D721Med (cell line): Measurements from ENCODE around the gene ATP8B3.

Source experiments
- DNase-seq: peaks from one replicate; pipeline ENCODE4 v3.0.0; 2011; ENCODE audit warnings: low spot score; ENCODE audit not compliant: insufficient read length
- FAIRE-seq: peaks from 2 replicates; lab custom pipeline; 2011; peaks lifted over from hg19 to GRCh38; lab: Jason Lieb, UNC
- TF ChIP-seq, protein P1 (sequence below): IDR thresholded peaks from 2 replicates; pipeline ENCODE4 v1.5.1; 2012; ENCODE audit warnings: mild to moderate bottlenecking, control low read depth; ENCODE audit not compliant: insufficient read depth; ENCODE audit errors: missing control alignments

ATP8B3 gene

GRCh38 chr19:1736927-1737326, 75.1 kb downstream of the ATP8B3 start:
- DNase-seq, result no peak
- TF ChIP-seq, protein P1, sequence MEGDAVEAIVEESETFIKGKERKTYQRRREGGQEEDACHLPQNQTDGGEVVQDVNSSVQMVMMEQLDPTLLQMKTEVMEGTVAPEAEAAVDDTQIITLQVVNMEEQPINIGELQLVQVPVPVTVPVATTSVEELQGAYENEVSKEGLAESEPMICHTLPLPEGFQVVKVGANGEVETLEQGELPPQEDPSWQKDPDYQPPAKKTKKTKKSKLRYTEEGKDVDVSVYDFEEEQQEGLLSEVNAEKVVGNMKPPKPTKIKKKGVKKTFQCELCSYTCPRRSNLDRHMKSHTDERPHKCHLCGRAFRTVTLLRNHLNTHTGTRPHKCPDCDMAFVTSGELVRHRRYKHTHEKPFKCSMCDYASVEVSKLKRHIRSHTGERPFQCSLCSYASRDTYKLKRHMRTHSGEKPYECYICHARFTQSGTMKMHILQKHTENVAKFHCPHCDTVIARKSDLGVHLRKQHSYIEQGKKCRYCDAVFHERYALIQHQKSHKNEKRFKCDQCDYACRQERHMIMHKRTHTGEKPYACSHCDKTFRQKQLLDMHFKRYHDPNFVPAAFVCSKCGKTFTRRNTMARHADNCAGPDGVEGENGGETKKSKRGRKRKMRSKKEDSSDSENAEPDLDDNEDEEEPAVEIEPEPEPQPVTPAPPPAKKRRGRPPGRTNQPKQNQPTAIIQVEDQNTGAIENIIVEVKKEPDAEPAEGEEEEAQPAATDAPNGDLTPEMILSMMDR, result no peak
- FAIRE-seq, result no peak

- TF ChIP-seq, protein P1, result no peak
- FAIRE-seq, result no peak
Measured at GRCh38 chr19:1736280-1736679, 75.8 kb downstream of the ATP8B3 start.

DNA sequence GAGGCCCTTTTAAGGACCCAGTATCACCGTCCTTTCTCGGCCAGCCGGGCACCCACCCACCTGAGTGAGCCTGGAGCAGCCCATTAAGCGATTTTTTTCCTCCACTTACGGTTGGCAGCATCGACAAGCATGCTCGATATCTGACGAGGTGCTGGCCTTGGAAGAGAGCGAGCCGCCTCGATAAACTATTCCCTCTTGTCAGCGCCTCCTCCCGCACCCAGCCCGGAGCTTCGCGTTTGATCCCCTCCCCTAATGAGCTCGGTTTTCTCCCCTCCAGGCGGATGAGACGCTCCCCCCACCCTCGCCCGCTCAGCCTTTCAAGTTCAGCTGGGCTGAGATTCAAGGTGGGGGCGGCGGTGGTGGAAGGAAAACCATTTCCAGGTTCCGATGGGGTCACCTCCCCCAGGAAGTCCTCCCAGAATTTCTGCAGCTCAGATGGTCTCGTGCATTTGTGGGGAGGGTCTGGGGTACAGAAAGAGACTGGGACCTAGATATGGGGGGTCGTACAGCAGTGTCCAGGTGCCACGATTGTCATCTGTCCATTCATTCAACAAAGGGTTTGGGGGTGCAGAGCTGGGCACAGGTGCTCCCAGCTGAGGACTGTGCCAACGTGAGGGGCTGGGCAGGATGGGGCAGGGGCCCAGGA, 77.6 kb downstream of the ATP8B3 start:
- TF ChIP-seq, protein P1, result no peak
- DNase-seq (no peak), FAIRE-seq (no peak)

More at GRCh38 chr19:1736280-1736679, 75.8 kb downstream of the ATP8B3 start:
- no peak for DNase-seq
